ENCODE data around the gene PDCD6IP.
"Not testable (repeated sequence)": the region's sequence is repeated elsewhere in the genome, so short reads cannot be mapped to it uniquely, and the experiment has no call there.

The PDCD6IP gene

GRCh38 chr3:33855884-33856546 lies 57.6 kb downstream of the PDCD6IP start:
- peak; percentile 74 for DNase-seq (ENCODE audit: low read depth)
- TF ChIP-seq, protein P1, sequence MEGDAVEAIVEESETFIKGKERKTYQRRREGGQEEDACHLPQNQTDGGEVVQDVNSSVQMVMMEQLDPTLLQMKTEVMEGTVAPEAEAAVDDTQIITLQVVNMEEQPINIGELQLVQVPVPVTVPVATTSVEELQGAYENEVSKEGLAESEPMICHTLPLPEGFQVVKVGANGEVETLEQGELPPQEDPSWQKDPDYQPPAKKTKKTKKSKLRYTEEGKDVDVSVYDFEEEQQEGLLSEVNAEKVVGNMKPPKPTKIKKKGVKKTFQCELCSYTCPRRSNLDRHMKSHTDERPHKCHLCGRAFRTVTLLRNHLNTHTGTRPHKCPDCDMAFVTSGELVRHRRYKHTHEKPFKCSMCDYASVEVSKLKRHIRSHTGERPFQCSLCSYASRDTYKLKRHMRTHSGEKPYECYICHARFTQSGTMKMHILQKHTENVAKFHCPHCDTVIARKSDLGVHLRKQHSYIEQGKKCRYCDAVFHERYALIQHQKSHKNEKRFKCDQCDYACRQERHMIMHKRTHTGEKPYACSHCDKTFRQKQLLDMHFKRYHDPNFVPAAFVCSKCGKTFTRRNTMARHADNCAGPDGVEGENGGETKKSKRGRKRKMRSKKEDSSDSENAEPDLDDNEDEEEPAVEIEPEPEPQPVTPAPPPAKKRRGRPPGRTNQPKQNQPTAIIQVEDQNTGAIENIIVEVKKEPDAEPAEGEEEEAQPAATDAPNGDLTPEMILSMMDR (IDR thresholded peaks at IDR 0.05; ENCODE audit: insufficient read depth, low read depth, low read length, missing control alignments): no peak
- no peak overlapping the region for H3K4me3 ChIP-seq (ENCODE audit: low read length)

DNA sequence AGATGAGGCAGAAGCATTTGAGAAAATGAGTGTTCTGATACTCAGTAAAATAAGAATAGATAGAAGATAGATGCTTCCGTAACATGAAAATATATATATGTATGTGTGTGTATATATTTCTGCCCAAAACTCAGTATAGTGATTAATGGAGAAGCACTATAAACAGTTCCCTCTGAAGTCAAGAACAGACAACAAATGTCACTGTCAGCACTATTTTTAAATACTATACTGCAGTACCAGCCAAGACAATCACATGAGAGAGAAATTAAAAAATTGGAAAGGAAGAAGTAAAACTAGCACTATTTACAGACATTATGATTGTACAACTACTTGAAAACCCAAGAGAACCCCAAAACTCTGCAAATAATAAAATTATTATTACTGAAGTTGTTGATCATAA lies 59.3 kb downstream of the PDCD6IP start:
- H3K4me3 ChIP-seq (ENCODE audit: low read length); DNase-seq (ENCODE audit: low read depth): not testable (repeated sequence)

DNA sequence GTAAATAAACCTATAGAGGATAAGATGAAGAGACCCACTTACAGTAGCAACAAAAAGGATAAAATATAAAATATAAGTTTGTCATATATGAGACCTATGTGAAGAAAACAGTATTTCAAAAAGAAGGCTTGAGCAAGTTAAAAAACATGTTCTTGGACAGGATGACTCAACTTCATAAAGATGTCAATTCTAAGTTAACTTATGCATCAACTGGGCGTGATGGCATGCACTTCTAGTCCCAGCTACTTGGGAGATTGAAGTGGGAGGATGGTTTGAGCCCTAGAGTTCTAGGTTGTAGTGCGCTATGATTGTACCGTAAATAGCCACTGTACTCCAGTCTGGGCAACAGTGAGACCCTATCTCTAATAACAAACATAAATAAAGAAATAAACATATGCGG lies 59.7 kb downstream of the PDCD6IP start:
- TF ChIP-seq, protein P1 (IDR thresholded peaks at IDR 0.05; ENCODE audit: insufficient read depth, low read depth, low read length, missing control alignments): no peak
- peak; percentile 36 for DNase-seq (ENCODE audit: low read depth)
- no peak overlapping the region for H3K4me3 ChIP-seq (ENCODE audit: low read length)

DNA sequence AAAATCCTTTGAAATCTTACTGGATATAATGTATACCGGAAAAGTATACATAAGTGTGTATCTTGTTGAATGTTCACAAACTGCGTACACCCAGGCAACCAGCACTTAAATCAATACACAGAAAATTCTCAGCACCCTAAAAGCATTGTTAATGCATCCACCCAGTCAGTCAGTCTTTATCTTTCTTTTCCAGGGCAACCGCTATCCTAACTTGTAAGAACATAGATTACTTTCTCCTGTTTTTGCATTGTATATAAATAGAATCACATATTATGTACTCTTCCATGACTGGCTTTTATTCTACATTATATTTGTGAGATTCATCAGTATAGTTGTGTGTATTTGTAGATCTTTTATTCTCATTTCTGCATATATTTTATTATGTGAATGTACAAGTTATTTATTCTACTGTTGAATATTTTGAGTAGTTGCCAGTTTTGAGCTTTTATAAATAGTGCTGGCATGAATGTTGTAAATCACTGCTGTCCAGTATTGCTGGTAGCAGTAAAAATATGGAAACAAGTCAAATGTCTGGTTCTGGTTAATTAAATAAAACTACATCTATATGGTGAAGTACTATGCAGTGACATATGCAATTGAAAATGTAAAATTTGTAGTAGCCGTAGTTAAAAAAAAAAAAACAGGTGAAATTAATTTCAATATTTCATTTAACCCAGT lies 62.1 kb downstream of the PDCD6IP start:
- DNase-seq (ENCODE audit: low read depth): no peak
- TF ChIP-seq, protein P1 (IDR thresholded peaks at IDR 0.05; ENCODE audit: insufficient read depth, low read depth, low read length, missing control alignments): no peak
- no peak overlapping the region for H3K4me3 ChIP-seq (ENCODE audit: low read length)

GRCh38 chr3:33865133-33865532 lies 66.7 kb downstream of the PDCD6IP start:
- no peak for DNase-seq (ENCODE audit: low read depth)
- TF ChIP-seq, protein P1 (IDR thresholded peaks at IDR 0.05; ENCODE audit: insufficient read depth, low read depth, low read length, missing control alignments): no peak
- no peak overlapping the region for H3K4me3 ChIP-seq (ENCODE audit: low read length)

GRCh38 chr3:33868309-33868708 lies 69.9 kb downstream of the PDCD6IP start:
- TF ChIP-seq, protein P1 (IDR thresholded peaks at IDR 0.05; ENCODE audit: insufficient read depth, low read depth, low read length, missing control alignments): no peak
- no peak overlapping the region for H3K4me3 ChIP-seq (ENCODE audit: low read length)
- DNase-seq (ENCODE audit: low read depth): no peak

DNA sequence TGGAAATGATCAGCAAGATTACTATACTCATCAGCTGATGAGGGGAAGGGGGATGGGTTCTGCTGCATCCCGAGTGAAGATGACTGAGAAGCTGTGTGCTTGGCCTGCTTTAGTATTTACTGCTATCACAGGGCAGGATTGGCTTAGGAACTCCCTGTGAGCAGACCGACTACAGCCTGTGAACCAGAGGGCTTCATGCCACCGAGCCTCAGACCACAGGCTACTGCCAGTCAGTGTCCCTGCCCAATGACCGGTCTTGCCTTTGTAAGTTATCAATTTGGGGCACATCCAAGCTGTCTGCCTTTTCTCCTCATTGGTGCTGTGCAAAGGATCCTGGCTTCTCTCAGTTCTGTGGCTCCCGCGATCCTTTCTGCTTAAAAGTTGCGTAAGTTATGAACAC lies 71.5 kb downstream of the PDCD6IP start:
- TF ChIP-seq, protein P1 (IDR thresholded peaks at IDR 0.05; ENCODE audit: insufficient read depth, low read depth, low read length, missing control alignments): no peak
- no peak for DNase-seq (ENCODE audit: low read depth)
- H3K4me3 ChIP-seq (ENCODE audit: low read length): no peak overlapping the region
